GM23338 (cell line): ENCODE results near the gene BEGAIN. TPM values are rescaled to one million over a fixed set of nuclear protein-coding genes. Genes with fewer than 3 reads are reported as not detected.

Source experiments
- ATAC-seq: fragments of 200-7000 bp; cut with Tn5 transposase; 3 replicates; pipeline ENCODE4 v1.9.1; 2020
- DNase-seq: peaks from one replicate; pipeline ENCODE4 v3.0.0-alpha.2; 2015; ENCODE audit warnings: low spot score
- H2AFZ ChIP-seq: fragments of 200-600 bp; sonication (generic); 2 replicates; pipeline ENCODE4 v1.8.0; 2016; ENCODE audit warnings: antibody characterized with exemption, mild to moderate bottlenecking, moderate library complexity
- H3F3A ChIP-seq: fragments of 200-600 bp; sonication (generic); replicated peaks from 2 replicates; pipeline ENCODE4 v1.8.0; 2017; ENCODE audit warnings: antibody characterized with exemption, mixed run types, low read depth
- H3K27ac ChIP-seq: fragments of 200-600 bp; sonication (generic); 2 replicates; pipeline ENCODE4 v1.6.1; 2016; ENCODE audit warnings: low read depth
- H3K27me3 ChIP-seq: fragments of 200-600 bp; sonication (generic); 2 replicates; pipeline ENCODE4 v1.8.0; 2016; ENCODE audit warnings: mild to moderate bottlenecking, mixed run types, moderate library complexity; ENCODE audit not compliant: insufficient read depth
- H3K36me3 ChIP-seq: fragments of 200-600 bp; sonication (generic); 2 replicates; pipeline ENCODE4 v1.8.0; 2016; ENCODE audit warnings: mild to moderate bottlenecking; ENCODE audit not compliant: insufficient read depth
- H3K4me1 ChIP-seq: fragments of 200-600 bp; sonication (generic); 2 replicates; pipeline ENCODE4 v1.8.0; 2016; ENCODE audit warnings: mild to moderate bottlenecking, moderate library complexity; ENCODE audit not compliant: insufficient read depth
- H3K4me2 ChIP-seq: fragments of 200-600 bp; sonication (generic); 2 replicates; pipeline ENCODE4 v1.7.1; 2017; ENCODE audit warnings: mixed run types
- H3K4me3 ChIP-seq: fragments of 200-600 bp; sonication (generic); 2 replicates; pipeline ENCODE4 v1.6.1; 2016; ENCODE audit warnings: mixed run types
- H3K79me2 ChIP-seq: fragments of 200-600 bp; sonication (generic); replicated peaks from 2 replicates; pipeline ENCODE4 v1.8.0; 2017; ENCODE audit warnings: mild to moderate bottlenecking; ENCODE audit not compliant: insufficient read depth
- H3K9me2 ChIP-seq: fragments of 200-600 bp; sonication (generic); 2 replicates; pipeline ENCODE4 v1.8.0; 2017; ENCODE audit not compliant: insufficient read depth
- H4K20me1 ChIP-seq: fragments of 200-600 bp; sonication (generic); replicated peaks from 2 replicates; pipeline ENCODE4 v1.8.0; 2017; ENCODE audit warnings: mild to moderate bottlenecking; ENCODE audit not compliant: insufficient read depth
- H3K27ac Mint-ChIP-seq: 2 replicates; pipeline ENCODE4 v1.8.0; 2020; ENCODE audit warnings: inconsistent platforms, mild to moderate bottlenecking, moderate library complexity, mixed read lengths
- H3K27me3 Mint-ChIP-seq: 3 replicates; pipeline ENCODE4 v1.8.0; 2022; ENCODE audit warnings: low read depth, mild to moderate bottlenecking, moderate library complexity, mixed read lengths, inconsistent platforms; ENCODE audit not compliant: insufficient read depth, poor library complexity
- H3K36me3 Mint-ChIP-seq: 3 replicates; pipeline ENCODE4 v1.8.0; 2021; ENCODE audit warnings: low read depth, mild to moderate bottlenecking, inconsistent platforms, moderate library complexity, mixed read lengths
- H3K4me1 Mint-ChIP-seq: 3 replicates; pipeline ENCODE4 v1.8.0; 2020; ENCODE audit warnings: mild to moderate bottlenecking, inconsistent platforms, mixed read lengths
- H3K4me3 Mint-ChIP-seq: 3 replicates; pipeline ENCODE4 v1.8.0; 2021; ENCODE audit warnings: moderate library complexity, mild to moderate bottlenecking, inconsistent platforms, mixed read lengths
- H3K9me3 Mint-ChIP-seq: 3 replicates; pipeline ENCODE4 v1.8.0; 2020; ENCODE audit warnings: moderate library complexity, mild to moderate bottlenecking, inconsistent platforms, mixed read lengths
- CREB1 ChIP-seq: fragments of 250-450 bp; sonication (Bioruptor Pico); IDR thresholded peaks from 2 replicates; pipeline ENCODE4 v1.5.0; 2020; ENCODE audit warnings: low read depth, mild to moderate bottlenecking, moderate library complexity
- EZH2 ChIP-seq: fragments of 200-600 bp; sonication (generic); IDR thresholded peaks from one replicate; pipeline ENCODE4 v1.8.0; 2017; ENCODE audit warnings: antibody characterized with exemption, mild to moderate bottlenecking, low read depth; ENCODE audit not compliant: unreplicated experiment
- EZH2phosphoT487 ChIP-seq: fragments of 200-600 bp; sonication (generic); IDR thresholded peaks from one replicate; pipeline ENCODE4 v1.8.1; 2018; ENCODE audit warnings: antibody characterized with exemption; ENCODE audit not compliant: unreplicated experiment
- JUNB ChIP-seq: IDR thresholded peaks from one replicate; pipeline ENCODE4 v1.6.1; 2016; ENCODE audit warnings: antibody characterized with exemption; ENCODE audit not compliant: unreplicated experiment
- STAT1 ChIP-seq: IDR thresholded peaks from one replicate; pipeline ENCODE4 v1.6.1; 2016; ENCODE audit warnings: antibody characterized with exemption; ENCODE audit not compliant: unreplicated experiment
- polyA plus RNA-seq: library from polyadenylated mRNA; unstranded; fragments of >200 nt; fragmentation: Nextera tagmentation; extraction: Ambion mirVana; gene quantifications from 2 replicates; pipeline ENCODE4 v1.2.1, GENCODE V29; 2016
- total RNA-seq: library from RNA; depleted of rRNA; stranded (reverse); fragments of >200 nt; shearing (Covaris generic); gene quantifications from 2 replicates; pipeline ENCODE4 v1.2.3, GENCODE V29; 2014
- TF ChIP-seq, protein P1 (sequence below), 2 experiments: fragments of 200-600 bp in 1 of 2; sonication (generic) in 1 of 2; conservative IDR thresholded peaks; 2 replicates each; pipeline versions ENCODE4 v1.5.1 to v1.6.1; 2016 to 2017; ENCODE audit warnings: antibody characterized with exemption in 2 of 2, low read depth in 2 of 2, mild to moderate bottlenecking in 2 of 2, moderate library complexity in 1 of 2
- TF ChIP-seq, protein P2 (sequence below): fragments of 250-450 bp; sonication (Bioruptor Pico); IDR thresholded peaks from 2 replicates; pipeline ENCODE4 v1.5.0; 2020; ENCODE audit warnings: mild to moderate bottlenecking, moderate library complexity

The BEGAIN gene
- total and polyA plus RNA-seq, 2 experiments from 2014 or later, result 0.60 to 2.4 TPM

DNA sequence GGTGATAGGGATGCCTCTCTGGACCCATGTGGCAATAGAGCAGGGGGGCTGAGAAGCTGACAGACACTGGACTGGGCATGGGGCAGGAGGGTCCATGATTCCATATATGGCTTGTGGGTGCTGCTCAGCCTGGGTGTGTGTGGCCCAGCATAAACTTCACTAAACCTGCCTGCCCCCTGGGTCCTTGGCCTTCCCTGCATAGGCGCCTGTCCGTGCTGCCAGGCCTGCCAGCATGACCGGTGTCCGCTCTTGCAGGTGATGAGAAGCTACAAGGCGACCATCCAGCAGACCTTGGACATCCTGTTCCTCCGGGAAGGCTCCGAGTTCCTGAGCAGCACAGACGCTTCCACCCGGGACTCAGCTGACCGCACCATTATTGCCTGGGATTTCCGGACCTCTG lies 61.6 kb downstream of the BEGAIN start:
- Mint-ChIP-seq H3K36me3 (no peaks in the 10 kb centered on the region), H3K4me3 (no peak overlapping the region), H3K27me3 (peaks cover 6% of the 10 kb centered on the region), H3K4me1 (peaks cover 13% of the 10 kb centered on the region), H3K9me3 (no peaks in the 10 kb centered on the region), H3K27ac (no peak overlapping the region)
- no peak for DNase-seq
- Histone ChIP-seq H3K79me2 (no peaks in the 10 kb centered on the region), H3F3A (no peaks in the 10 kb centered on the region), H4K20me1 (no peaks in the 10 kb centered on the region), H3K36me3 (no peaks in the 10 kb centered on the region), H3K27me3 (no peaks in the 10 kb centered on the region), H3K4me3 (no peak overlapping the region), H3K9me2 (no peaks in the 10 kb centered on the region), H3K27ac (no peak overlapping the region), H3K4me2 (no peak overlapping the region), H3K4me1 (0 out of 2 replicates have a peak, but pooled peaks cover 4% of the 10 kb centered on the region), H2AFZ (no peak overlapping the region)
- ATAC-seq, result no peak
- TF ChIP-seq CREB1 (CRISPR knock-in tag), result no peak
- TF ChIP-seq STAT1, result no peak

DNA sequence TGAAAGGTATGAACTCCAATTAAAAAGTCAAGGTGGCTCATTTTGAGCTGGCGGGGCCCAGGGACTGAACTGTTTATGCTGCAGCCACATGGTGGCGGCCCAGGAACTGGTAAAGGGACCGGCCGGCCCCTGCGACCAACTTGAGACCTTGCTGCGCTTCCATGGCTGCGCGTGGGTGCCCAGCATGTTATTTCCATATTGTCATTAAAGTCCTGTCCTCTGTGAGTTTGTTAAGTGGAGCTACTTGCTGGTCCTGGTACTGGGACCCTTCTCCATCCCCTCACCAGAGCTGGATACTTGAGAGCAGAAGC lies 62.3 kb downstream of the BEGAIN start:
- H4K20me1 ChIP-seq, result no peaks in the 10 kb centered on the region
- peaks cover 5% of the 10 kb centered on the region for H3K27me3 Mint-ChIP-seq
- no peak overlapping the region for H3K4me3 Mint-ChIP-seq
- H3K4me3 ChIP-seq, result no peak overlapping the region
- DNase-seq, result peak; percentile 90
- no peaks in the 10 kb centered on the region for H3F3A ChIP-seq
- H3K4me2 ChIP-seq, result no peak overlapping the region
- no peaks in the 10 kb centered on the region for H3K9me2 ChIP-seq
- H3K27ac ChIP-seq, result no peak overlapping the region
- H3K27ac Mint-ChIP-seq, result no peak overlapping the region
- no peaks in the 10 kb centered on the region for H3K9me3 Mint-ChIP-seq
- 0 out of 2 replicates have a peak, but pooled peaks cover 4% of the 10 kb centered on the region for H3K4me1 ChIP-seq
- no peaks in the 10 kb centered on the region for H3K27me3 ChIP-seq
- no peaks in the 10 kb centered on the region for H3K79me2 ChIP-seq
- TF ChIP-seq, protein P1, sequence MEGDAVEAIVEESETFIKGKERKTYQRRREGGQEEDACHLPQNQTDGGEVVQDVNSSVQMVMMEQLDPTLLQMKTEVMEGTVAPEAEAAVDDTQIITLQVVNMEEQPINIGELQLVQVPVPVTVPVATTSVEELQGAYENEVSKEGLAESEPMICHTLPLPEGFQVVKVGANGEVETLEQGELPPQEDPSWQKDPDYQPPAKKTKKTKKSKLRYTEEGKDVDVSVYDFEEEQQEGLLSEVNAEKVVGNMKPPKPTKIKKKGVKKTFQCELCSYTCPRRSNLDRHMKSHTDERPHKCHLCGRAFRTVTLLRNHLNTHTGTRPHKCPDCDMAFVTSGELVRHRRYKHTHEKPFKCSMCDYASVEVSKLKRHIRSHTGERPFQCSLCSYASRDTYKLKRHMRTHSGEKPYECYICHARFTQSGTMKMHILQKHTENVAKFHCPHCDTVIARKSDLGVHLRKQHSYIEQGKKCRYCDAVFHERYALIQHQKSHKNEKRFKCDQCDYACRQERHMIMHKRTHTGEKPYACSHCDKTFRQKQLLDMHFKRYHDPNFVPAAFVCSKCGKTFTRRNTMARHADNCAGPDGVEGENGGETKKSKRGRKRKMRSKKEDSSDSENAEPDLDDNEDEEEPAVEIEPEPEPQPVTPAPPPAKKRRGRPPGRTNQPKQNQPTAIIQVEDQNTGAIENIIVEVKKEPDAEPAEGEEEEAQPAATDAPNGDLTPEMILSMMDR (conservative IDR thresholded peaks at IDR 0.05; ENCODE audit: low read depth in 2 of 2), result peak; percentile 86 to 89
- TF ChIP-seq JUNB, result no peak
- no peaks in the 10 kb centered on the region for H3K36me3 ChIP-seq
- peaks cover 13% of the 10 kb centered on the region for H3K4me1 Mint-ChIP-seq
- no peak overlapping the region for H2AFZ ChIP-seq
- no peaks in the 10 kb centered on the region for H3K36me3 Mint-ChIP-seq
- peak; percentile 87 for ATAC-seq

DNA sequence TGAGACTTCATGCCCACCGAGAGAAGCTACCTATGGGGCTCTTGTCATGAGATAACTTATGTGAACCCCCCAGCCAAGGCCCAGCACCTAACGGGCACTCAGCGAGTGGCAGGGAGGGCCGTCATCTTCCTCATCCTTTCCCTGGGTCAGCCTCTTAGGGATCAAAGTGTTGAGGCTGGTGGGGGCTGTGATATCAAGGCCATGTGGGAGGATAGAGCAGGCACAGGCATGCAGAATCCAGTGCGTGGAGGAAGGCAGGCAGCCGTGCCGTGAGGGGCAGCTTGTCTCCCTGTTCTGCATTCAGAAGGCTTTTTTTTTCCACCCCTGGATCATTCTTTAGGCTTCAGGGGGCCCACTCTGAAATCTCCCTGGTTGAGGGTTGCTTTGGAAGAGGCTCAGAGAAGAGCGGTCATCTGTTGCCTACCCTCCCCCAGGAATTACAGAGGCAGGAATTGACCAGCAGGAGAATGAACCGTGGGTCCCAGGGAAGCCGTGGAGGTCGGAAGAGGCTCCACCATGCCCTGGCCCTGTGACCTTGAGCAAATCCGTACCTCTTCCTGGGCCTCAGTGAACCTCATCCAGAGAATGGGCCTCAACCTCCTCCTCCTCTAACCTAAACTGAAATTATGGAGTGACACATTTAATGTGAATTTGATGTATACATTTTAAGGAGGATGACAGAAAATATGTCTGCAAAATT lies 62.8 kb downstream of the BEGAIN start:
- ATAC-seq (peak; percentile 19; the same call in 2 of the 3 replicates), DNase-seq (no peak)
- peaks cover 4% of the 10 kb centered on the region for H3K27me3 Mint-ChIP-seq
- Histone ChIP-seq H3K27ac (no peak overlapping the region), H2AFZ (no peak overlapping the region), H3K4me2 (no peak overlapping the region), H3K27me3 (no peaks in the 10 kb centered on the region), H3K36me3 (no peaks in the 10 kb centered on the region), H4K20me1 (no peaks in the 10 kb centered on the region), H3K79me2 (no peaks in the 10 kb centered on the region), H3K9me2 (no peaks in the 10 kb centered on the region), H3F3A (no peaks in the 10 kb centered on the region), H3K4me3 (no peak overlapping the region), H3K4me1 (0 out of 2 replicates have a peak, but pooled peaks cover 4% of the 10 kb centered on the region)
- H3K4me3 Mint-ChIP-seq, result no peak overlapping the region
- no peaks in the 10 kb centered on the region for H3K9me3 Mint-ChIP-seq
- H3K36me3 Mint-ChIP-seq, result no peaks in the 10 kb centered on the region
- H3K4me1 Mint-ChIP-seq, result peaks cover 13% of the 10 kb centered on the region
- H3K27ac Mint-ChIP-seq, result no peak overlapping the region
- TF ChIP-seq EZH2phosphoT487, result no peak
- TF ChIP-seq, protein P2, sequence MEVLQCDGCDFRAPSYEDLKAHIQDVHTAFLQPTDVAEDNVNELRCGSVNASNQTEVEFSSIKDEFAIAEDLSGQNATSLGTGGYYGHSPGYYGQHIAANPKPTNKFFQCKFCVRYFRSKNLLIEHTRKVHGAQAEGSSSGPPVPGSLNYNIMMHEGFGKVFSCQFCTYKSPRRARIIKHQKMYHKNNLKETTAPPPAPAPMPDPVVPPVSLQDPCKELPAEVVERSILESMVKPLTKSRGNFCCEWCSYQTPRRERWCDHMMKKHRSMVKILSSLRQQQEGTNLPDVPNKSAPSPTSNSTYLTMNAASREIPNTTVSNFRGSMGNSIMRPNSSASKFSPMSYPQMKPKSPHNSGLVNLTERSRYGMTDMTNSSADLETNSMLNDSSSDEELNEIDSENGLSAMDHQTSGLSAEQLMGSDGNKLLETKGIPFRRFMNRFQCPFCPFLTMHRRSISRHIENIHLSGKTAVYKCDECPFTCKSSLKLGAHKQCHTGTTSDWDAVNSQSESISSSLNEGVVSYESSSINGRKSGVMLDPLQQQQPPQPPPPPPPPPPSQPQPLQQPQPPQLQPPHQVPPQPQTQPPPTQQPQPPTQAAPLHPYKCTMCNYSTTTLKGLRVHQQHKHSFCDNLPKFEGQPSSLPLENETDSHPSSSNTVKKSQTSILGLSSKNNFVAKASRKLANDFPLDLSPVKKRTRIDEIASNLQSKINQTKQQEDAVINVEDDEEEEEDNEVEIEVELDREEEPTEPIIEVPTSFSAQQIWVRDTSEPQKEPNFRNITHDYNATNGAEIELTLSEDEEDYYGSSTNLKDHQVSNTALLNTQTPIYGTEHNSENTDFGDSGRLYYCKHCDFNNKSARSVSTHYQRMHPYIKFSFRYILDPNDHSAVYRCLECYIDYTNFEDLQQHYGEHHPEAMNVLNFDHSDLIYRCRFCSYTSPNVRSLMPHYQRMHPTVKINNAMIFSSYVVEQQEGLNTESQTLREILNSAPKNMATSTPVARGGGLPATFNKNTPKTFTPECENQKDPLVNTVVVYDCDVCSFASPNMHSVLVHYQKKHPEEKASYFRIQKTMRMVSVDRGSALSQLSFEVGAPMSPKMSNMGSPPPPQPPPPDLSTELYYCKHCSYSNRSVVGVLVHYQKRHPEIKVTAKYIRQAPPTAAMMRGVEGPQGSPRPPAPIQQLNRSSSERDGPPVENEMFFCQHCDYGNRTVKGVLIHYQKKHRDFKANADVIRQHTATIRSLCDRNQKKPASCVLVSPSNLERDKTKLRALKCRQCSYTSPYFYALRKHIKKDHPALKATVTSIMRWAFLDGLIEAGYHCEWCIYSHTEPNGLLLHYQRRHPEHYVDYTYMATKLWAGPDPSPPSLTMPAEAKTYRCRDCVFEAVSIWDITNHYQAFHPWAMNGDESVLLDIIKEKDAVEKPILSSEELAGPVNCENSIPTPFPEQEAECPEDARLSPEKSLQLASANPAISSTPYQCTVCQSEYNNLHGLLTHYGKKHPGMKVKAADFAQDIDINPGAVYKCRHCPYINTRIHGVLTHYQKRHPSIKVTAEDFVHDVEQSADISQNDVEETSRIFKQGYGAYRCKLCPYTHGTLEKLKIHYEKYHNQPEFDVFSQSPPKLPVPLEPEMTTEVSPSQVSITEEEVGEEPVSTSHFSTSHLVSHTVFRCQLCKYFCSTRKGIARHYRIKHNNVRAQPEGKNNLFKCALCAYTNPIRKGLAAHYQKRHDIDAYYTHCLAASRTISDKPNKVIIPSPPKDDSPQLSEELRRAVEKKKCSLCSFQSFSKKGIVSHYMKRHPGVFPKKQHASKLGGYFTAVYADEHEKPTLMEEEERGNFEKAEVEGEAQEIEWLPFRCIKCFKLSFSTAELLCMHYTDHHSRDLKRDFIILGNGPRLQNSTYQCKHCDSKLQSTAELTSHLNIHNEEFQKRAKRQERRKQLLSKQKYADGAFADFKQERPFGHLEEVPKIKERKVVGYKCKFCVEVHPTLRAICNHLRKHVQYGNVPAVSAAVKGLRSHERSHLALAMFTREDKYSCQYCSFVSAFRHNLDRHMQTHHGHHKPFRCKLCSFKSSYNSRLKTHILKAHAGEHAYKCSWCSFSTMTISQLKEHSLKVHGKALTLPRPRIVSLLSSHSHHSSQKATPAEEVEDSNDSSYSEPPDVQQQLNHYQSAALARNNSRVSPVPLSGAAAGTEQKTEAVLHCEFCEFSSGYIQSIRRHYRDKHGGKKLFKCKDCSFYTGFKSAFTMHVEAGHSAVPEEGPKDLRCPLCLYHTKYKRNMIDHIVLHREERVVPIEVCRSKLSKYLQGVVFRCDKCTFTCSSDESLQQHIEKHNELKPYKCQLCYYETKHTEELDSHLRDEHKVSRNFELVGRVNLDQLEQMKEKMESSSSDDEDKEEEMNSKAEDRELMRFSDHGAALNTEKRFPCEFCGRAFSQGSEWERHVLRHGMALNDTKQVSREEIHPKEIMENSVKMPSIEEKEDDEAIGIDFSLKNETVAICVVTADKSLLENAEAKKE, result no peak
- TF ChIP-seq EZH2, result no peak
